ENCODE results near the gene CDH13.

Gene CDH13

GRCh38 chr16:83266848-83267553 lies 640.2 kb downstream of the CDH13 start:
- TF ChIP-seq GATA2 (IDR thresholded peaks at IDR 0.05; ENCODE audit: low read depth, low read length) (no peak), GATA3 (IDR thresholded peaks at IDR 0.05; ENCODE audit: low read depth, low read length) (no peak)

DNA sequence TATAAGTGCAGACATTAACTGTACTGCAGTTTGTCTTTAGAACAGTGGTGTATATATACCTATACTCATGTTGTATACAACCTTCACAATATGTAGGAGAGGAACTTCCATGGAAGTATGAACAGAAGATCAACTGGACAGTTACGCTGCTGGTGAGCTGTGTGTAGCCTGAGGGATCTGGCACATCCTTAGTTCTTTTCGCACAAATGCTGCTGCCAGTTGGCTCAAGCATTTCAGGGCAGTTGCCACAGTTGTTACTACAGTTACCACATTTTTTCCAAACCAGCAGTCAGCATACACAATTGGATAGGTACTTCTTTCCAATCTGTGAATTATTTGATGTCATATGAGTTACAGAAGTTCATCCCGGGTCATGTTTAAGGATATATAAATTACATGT lies 641.4 kb downstream of the CDH13 start:
- TF ChIP-seq GATA3 (IDR thresholded peaks at IDR 0.05; ENCODE audit: low read depth, low read length) (no peak), GATA2 (IDR thresholded peaks at IDR 0.05; ENCODE audit: low read depth, low read length) (no peak)

- TF ChIP-seq GATA3 (IDR thresholded peaks at IDR 0.05; ENCODE audit: low read depth, low read length) (no peak), GATA2 (IDR thresholded peaks at IDR 0.05; ENCODE audit: low read depth, low read length) (no peak)
These were observed 642.3 kb downstream of the CDH13 start for GRCh38 chr16:83269048-83269447.

GRCh38 chr16:83269541-83269940 lies 642.8 kb downstream of the CDH13 start:
- TF ChIP-seq GATA3 (IDR thresholded peaks at IDR 0.05; ENCODE audit: low read depth, low read length) (no peak), GATA2 (IDR thresholded peaks at IDR 0.05; ENCODE audit: low read depth, low read length) (no peak)

DNA sequence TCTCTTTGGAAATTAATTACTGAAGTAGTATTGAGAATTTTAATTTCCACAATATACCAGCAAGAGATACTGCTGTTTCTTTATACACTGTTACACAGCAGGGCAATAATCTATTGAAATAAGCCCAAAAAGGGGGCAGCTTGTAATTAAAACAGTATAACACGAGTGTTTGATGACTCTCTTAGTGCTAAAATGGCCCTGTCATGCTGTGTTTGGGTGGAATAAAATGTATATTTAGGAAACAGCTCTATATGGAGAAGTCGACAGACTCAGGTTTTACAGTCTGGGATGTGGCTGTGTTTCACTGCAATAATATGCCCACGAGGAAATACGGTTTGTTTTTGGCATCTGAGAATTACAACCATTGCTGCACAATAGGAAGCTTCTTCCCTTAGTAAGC lies 643.3 kb downstream of the CDH13 start:
- TF ChIP-seq GATA2 (IDR thresholded peaks at IDR 0.05; ENCODE audit: low read depth, low read length), result no peak
- no peak for TF ChIP-seq GATA3 (IDR thresholded peaks at IDR 0.05; ENCODE audit: low read depth, low read length)

DNA sequence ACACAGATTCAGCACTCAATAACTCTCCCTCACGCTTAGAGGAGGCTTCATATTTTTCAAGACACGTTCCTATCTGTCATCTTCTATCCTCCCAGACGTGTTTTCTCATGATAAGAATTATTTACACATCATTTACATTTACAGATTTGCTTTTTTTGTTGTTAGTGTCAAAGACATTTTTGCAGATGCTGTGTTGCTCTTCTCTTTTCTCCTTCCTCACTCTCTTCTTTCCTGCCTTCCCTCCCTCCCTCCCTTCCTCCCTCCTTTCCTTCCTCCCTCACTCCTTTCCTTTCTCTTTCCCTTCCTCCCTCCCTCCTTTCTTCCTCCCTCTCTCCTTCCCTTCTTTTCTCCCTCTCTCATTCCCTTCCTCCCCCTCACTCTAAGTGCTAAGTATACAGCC lies 643.9 kb downstream of the CDH13 start:
- no peak for TF ChIP-seq GATA3 (IDR thresholded peaks at IDR 0.05; ENCODE audit: low read depth, low read length)
- TF ChIP-seq GATA2 (IDR thresholded peaks at IDR 0.05; ENCODE audit: low read depth, low read length), result no peak

GRCh38 chr16:83271123-83271522 lies 644.4 kb downstream of the CDH13 start:
- no peak for TF ChIP-seq GATA2 (IDR thresholded peaks at IDR 0.05; ENCODE audit: low read depth, low read length)

- TF ChIP-seq GATA2 (IDR thresholded peaks at IDR 0.05; ENCODE audit: low read depth, low read length) (no peak), GATA3 (IDR thresholded peaks at IDR 0.05; ENCODE audit: low read depth, low read length) (no peak)
These were observed 645.3 kb downstream of the CDH13 start for GRCh38 chr16:83271970-83272575.

DNA sequence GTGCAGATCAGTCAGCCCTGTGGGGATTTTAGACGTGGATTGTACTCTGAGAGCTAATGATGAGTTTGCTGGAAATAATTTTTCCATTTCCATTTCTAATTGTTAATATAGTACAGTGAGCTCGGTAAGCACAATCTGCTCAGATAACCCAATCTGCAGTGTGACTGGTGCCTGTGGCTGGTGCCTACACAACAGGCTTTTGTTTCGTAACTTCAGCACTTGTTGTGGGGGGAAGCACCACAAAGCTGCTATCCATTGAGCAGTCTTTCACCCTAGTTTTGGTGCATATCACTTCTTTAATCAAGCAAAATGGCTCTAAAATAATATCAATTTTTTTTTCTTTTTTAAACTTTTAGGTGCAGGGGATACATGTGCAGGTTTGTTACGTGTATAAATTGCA lies 646.1 kb downstream of the CDH13 start:
- TF ChIP-seq GATA2 (IDR thresholded peaks at IDR 0.05; ENCODE audit: low read depth, low read length), result no peak
- no peak for TF ChIP-seq GATA3 (IDR thresholded peaks at IDR 0.05; ENCODE audit: low read depth, low read length)

DNA sequence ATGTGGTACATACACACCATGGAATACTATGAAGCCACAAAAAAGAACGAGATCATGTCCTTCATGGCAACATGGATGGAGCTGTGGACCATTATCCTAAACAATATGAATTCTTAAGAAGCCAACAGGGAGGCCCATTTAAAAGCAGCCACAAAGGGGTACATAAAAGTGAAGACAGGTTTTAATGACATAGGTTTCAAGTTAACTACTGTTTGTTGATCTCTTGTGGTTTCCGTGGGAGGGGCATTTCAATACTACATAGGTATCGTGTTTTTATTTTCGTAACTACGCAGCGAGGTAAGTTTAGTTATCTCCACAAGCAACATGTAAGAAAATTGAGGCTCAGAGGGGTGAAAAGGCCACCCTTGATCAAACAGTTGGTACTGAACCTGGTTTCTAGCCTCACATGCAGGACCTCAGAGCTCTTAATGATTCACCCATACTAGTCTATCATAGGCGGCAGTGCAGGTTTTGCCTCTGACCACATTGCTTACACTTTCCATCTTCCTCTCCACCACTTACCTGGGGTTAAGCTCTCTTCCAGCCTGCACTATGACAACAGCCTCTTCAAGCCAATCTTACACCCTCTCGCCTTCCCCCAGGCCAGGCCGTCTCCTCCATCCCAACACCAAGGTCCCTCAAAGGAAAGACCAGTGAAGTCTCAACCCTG lies 646.9 kb downstream of the CDH13 start:
- TF ChIP-seq GATA3 (IDR thresholded peaks at IDR 0.05; ENCODE audit: low read depth, low read length), result no peak
- no peak for TF ChIP-seq GATA2 (IDR thresholded peaks at IDR 0.05; ENCODE audit: low read depth, low read length)

DNA sequence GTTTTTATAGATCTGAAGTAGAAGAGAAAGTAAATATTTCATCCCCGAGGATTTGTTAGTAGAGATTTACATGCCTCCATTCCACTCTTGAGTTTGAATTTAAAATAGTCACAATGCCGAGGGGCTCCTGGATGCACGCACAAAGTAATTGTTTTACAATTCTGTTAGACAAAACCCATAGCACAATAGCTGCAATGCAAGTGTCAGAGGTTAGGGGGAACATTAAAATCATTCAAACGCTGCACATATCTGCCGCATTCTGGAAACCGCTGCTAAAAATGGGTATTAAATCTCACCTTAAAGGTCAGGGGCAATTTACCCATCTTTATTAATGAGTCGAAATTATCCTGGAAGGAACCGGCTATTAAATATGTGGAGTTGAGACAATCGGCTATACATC lies 652.5 kb downstream of the CDH13 start:
- TF ChIP-seq GATA2 (IDR thresholded peaks at IDR 0.05; ENCODE audit: low read depth, low read length), result no peak
- no peak for TF ChIP-seq GATA3 (IDR thresholded peaks at IDR 0.05; ENCODE audit: low read depth, low read length)

DNA sequence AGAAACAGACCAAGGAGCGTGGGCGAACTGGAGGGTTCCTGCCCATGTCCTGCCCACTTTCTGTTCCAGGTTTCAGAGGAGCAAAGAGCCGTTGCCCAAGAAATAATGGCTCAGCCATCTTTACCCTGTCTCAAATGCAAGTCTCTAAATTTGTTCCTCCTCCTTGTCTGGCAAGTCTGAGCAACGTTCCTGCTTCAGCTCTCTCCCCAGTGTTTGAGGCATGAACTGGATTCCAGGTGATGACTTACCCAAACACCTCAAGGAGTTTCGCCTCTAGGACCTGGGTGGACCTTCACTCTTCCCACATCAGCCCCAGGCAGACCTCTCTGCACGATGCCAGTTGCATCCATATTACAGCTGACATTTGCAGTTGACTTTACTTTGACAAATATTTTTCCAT lies 659.2 kb downstream of the CDH13 start:
- TF ChIP-seq GATA3 (IDR thresholded peaks at IDR 0.05; ENCODE audit: low read depth, low read length), result no peak
- TF ChIP-seq GATA2 (IDR thresholded peaks at IDR 0.05; ENCODE audit: low read depth, low read length), result no peak

- TF ChIP-seq GATA3 (IDR thresholded peaks at IDR 0.05; ENCODE audit: low read depth, low read length) (no peak), GATA2 (IDR thresholded peaks at IDR 0.05; ENCODE audit: low read depth, low read length) (no peak)
These were observed 669.7 kb downstream of the CDH13 start for GRCh38 chr16:83296505-83296904.

DNA sequence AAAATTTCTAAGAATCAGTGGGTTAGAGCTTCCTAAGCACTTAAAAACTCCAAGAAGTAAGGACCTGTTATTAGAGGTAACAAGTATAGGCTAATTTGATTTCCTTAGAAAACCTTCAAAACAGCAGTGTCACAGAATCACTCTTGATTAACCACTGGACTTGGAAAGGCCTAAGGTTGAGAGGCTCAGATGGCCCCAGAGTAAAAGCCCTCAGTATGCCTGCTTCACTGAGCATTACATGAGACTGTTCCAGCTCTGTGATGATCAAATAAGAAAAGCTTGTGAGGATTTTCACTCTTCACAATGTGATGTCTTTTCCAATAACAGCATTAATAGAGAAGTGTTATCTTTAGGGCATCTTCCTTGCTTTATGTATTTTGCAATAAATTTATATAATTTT lies 671.8 kb downstream of the CDH13 start:
- TF ChIP-seq GATA3 (IDR thresholded peaks at IDR 0.05; ENCODE audit: low read depth, low read length), result no peak
- no peak for TF ChIP-seq GATA2 (IDR thresholded peaks at IDR 0.05; ENCODE audit: low read depth, low read length)

DNA sequence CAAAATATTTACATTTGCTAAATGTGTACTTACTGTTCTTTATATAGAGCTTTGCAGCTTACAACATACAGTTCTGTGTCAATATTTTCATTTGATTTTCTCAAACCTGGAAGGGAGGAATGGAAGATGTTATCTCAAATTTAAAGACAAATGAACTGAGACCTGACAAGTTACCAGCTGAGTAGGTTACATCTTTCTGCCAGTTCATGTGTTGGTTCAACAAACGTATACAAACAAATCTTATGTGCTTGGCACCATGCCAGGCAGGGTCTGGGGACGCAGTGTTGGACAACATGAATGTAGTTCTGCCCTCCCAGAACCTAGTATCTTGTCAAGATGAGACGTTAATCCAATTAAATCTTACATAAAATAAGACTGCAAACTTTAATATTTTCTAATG lies 673.6 kb downstream of the CDH13 start:
- no peak for TF ChIP-seq GATA2 (IDR thresholded peaks at IDR 0.05; ENCODE audit: low read depth, low read length)
- TF ChIP-seq GATA3 (IDR thresholded peaks at IDR 0.05; ENCODE audit: low read depth, low read length), result no peak

Data from SH-SY5Y (cell line).